Measurements from ENCODE around the gene POC1A.

Gene POC1A

GRCh38 chr3:52090933-52091468 is 63.2 kb downstream of the POC1A start:
- peaks cover 70% of the 10 kb centered on the region for H3K4me1 Mint-ChIP-seq
- peaks cover 6% of the 10 kb centered on the region for H3K27me3 Mint-ChIP-seq (ENCODE audit: low read depth, poor library complexity)
- no peak for DNase-seq
- no peaks in the 10 kb centered on the region for H3K9me3 Mint-ChIP-seq
- peaks cover 6% of the 10 kb centered on the region for H3K36me3 Mint-ChIP-seq (ENCODE audit: low read depth)
- H3K4me3 Mint-ChIP-seq = no peak overlapping the region
- TF ChIP-seq, protein P1, sequence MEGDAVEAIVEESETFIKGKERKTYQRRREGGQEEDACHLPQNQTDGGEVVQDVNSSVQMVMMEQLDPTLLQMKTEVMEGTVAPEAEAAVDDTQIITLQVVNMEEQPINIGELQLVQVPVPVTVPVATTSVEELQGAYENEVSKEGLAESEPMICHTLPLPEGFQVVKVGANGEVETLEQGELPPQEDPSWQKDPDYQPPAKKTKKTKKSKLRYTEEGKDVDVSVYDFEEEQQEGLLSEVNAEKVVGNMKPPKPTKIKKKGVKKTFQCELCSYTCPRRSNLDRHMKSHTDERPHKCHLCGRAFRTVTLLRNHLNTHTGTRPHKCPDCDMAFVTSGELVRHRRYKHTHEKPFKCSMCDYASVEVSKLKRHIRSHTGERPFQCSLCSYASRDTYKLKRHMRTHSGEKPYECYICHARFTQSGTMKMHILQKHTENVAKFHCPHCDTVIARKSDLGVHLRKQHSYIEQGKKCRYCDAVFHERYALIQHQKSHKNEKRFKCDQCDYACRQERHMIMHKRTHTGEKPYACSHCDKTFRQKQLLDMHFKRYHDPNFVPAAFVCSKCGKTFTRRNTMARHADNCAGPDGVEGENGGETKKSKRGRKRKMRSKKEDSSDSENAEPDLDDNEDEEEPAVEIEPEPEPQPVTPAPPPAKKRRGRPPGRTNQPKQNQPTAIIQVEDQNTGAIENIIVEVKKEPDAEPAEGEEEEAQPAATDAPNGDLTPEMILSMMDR (IDR thresholded peaks at IDR 0.05) = no peak
- peak overlapping the region; percentile 97 for H3K27ac Mint-ChIP-seq

GRCh38 chr3:52090131-52090932 is 63.9 kb downstream of the POC1A start:
- Mint-ChIP-seq H3K36me3 (ENCODE audit: low read depth) (no peaks in the 10 kb centered on the region), H3K4me3 (no peak overlapping the region), H3K27me3 (ENCODE audit: low read depth, poor library complexity) (peaks cover 3% of the 10 kb centered on the region), H3K9me3 (no peaks in the 10 kb centered on the region), H3K4me1 (peaks cover 74% of the 10 kb centered on the region), H3K27ac (peak overlapping the region; percentile 98)
- no peak for DNase-seq
- TF ChIP-seq, protein P1 (IDR thresholded peaks at IDR 0.05) = no peak

DNA sequence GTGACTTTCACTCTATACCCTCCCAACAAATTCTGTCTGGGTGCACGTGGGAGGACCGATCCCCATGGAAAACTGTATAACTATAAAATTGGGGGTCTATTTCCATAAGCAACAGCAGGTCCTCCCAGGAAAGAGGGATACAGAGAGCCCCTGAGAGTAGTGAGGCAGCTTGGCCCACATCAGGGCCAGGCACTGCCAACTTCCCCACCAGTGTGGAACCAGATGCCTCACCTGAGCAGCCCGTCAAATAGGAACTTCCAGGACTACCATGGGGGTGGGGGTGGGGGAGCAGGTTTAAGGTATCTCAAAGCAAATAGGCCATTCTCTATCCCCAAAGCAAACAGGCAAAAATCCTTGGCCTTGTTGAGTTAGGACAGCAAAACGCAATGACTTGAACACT is 64.5 kb downstream of the POC1A start:
- Mint-ChIP-seq H3K27me3 (ENCODE audit: low read depth, poor library complexity) (peaks cover 3% of the 10 kb centered on the region), H3K36me3 (ENCODE audit: low read depth) (no peaks in the 10 kb centered on the region), H3K9me3 (no peaks in the 10 kb centered on the region), H3K4me3 (no peak overlapping the region), H3K4me1 (peaks cover 74% of the 10 kb centered on the region), H3K27ac (peak overlapping the region; percentile 98)
- TF ChIP-seq, protein P1 (IDR thresholded peaks at IDR 0.05) = no peak
- no peak for DNase-seq

- no peaks in the 10 kb centered on the region for H3K9me3 Mint-ChIP-seq
- peak overlapping the region; percentile 97 for H3K27ac Mint-ChIP-seq
- H3K4me3 Mint-ChIP-seq = no peak overlapping the region
- H3K27me3 Mint-ChIP-seq (ENCODE audit: low read depth, poor library complexity) = peaks cover 3% of the 10 kb centered on the region
- peak; percentile 39 for DNase-seq
- H3K36me3 Mint-ChIP-seq (ENCODE audit: low read depth) = no peaks in the 10 kb centered on the region
- TF ChIP-seq, protein P1 (IDR thresholded peaks at IDR 0.05) = no peak
- peaks cover 68% of the 10 kb centered on the region for H3K4me1 Mint-ChIP-seq
Observed at GRCh38 chr3:52088445-52089367, 65.5 kb downstream of the POC1A start.

GRCh38 chr3:52087731-52088130 is 66.5 kb downstream of the POC1A start:
- Mint-ChIP-seq H3K36me3 (ENCODE audit: low read depth) (peaks cover 3% of the 10 kb centered on the region), H3K4me1 (peaks cover 69% of the 10 kb centered on the region), H3K4me3 (no peak overlapping the region), H3K27me3 (ENCODE audit: low read depth, poor library complexity) (peaks cover 3% of the 10 kb centered on the region), H3K9me3 (no peaks in the 10 kb centered on the region), H3K27ac (peak overlapping the region; percentile 95)
- TF ChIP-seq, protein P1 (IDR thresholded peaks at IDR 0.05) = no peak
- DNase-seq = no peak

All from nephron progenitor cell (in vitro differentiated cells).